Activated T-cell treated with anti-CD3 and anti-CD28 coated beads, Interleukin-2, amount 50 U/mL, for 72 hours (primary cell): ENCODE results near the gene NUMA1. TPM values are rescaled to one million over a fixed set of nuclear protein-coding genes. Genes with fewer than 3 reads are reported as not detected.

Experiments used
- ATAC-seq, 2 donors: fragments of 150-1000 bp; cut with Tn5 transposase; replicated peaks in 1 of 2; 2 replicates each; pipeline ENCODE4 v1.10.0; 2021; ENCODE audit warnings: moderate library complexity in 2 of 2, mild to moderate bottlenecking in 1 of 2
- DNase-seq, 2 donors: peaks; one replicate each; pipeline ENCODE4 v3.0.0; 2021 to 2022; ENCODE audit warnings: mixed read lengths in 1 of 2
- H3K27ac Mint-ChIP-seq: one replicate; pipeline ENCODE4 v1.8.0; 2022; ENCODE audit warnings: mild to moderate bottlenecking, moderate library complexity, mixed read lengths
- H3K27me3 Mint-ChIP-seq: one replicate; pipeline ENCODE4 v1.8.0; 2022; ENCODE audit warnings: low read depth, mixed read lengths
- H3K36me3 Mint-ChIP-seq, 2 donors: one replicate each; pipeline ENCODE4 v1.8.0; 2022; ENCODE audit warnings: mixed read lengths in 2 of 2, mild to moderate bottlenecking in 1 of 2; ENCODE audit not compliant: insufficient read depth in 2 of 2
- H3K4me1 Mint-ChIP-seq: one replicate; pipeline ENCODE4 v1.8.0; 2022; ENCODE audit warnings: low read depth, mixed read lengths
- H3K4me3 Mint-ChIP-seq, 2 donors: one replicate each; pipeline ENCODE4 v1.8.0; 2022; ENCODE audit warnings: mild to moderate bottlenecking in 2 of 2, mixed read lengths in 2 of 2, moderate library complexity in 2 of 2
- H3K9me3 Mint-ChIP-seq, 2 donors: one replicate each; pipeline ENCODE4 v1.8.0; 2022; ENCODE audit warnings: mixed read lengths in 2 of 2
- total RNA-seq, 2 donors: library from RNA; stranded (reverse); gene quantifications; one replicate each; pipeline ENCODE4 v1.2.3, GENCODE V29; 2022

NUMA1 gene
- total RNA-seq, 2 donors from 2014 or later: 156 to 163 TPM

GRCh38 chr11:71977743-71978418, 102.5 kb downstream of the NUMA1 start:
- H3K4me3 Mint-ChIP-seq: no peak overlapping the region
- H3K27me3 Mint-ChIP-seq: no peaks in the 10 kb centered on the region
- ATAC-seq (peak in 1 of 2 donors; percentile 60), DNase-seq (peak; percentile 39 to 54)
- H3K27ac Mint-ChIP-seq: peak overlapping the region; percentile 72
- peaks cover 7% of the 10 kb centered on the region for H3K4me1 Mint-ChIP-seq
- peaks cover 5 to 12% of the 10 kb centered on the region in 2 donors for H3K36me3 Mint-ChIP-seq
- no peaks in the 10 kb centered on the region for H3K9me3 Mint-ChIP-seq

- Mint-ChIP-seq H3K27me3 (no peaks in the 10 kb centered on the region), H3K4me1 (peaks cover 7% of the 10 kb centered on the region), H3K36me3 (peaks cover 5 to 12% of the 10 kb centered on the region in 2 donors), H3K9me3 (no peaks in the 10 kb centered on the region), H3K4me3 (no peak overlapping the region), H3K27ac (no peak overlapping the region)
- ATAC-seq (no peak), DNase-seq (no peak)
Observed at GRCh38 chr11:71977090-71977489, 103.3 kb downstream of the NUMA1 start.

GRCh38 chr11:71976551-71976950, 103.8 kb downstream of the NUMA1 start:
- H3K9me3 Mint-ChIP-seq: no peaks in the 10 kb centered on the region
- peaks cover 5 to 12% of the 10 kb centered on the region in 2 donors for H3K36me3 Mint-ChIP-seq
- ATAC-seq: no peak
- no peak for DNase-seq
- H3K27ac Mint-ChIP-seq: no peak overlapping the region
- H3K4me3 Mint-ChIP-seq: no peak overlapping the region
- no peaks in the 10 kb centered on the region for H3K27me3 Mint-ChIP-seq
- H3K4me1 Mint-ChIP-seq: peaks cover 7% of the 10 kb centered on the region

GRCh38 chr11:71971680-71972079, 108.7 kb downstream of the NUMA1 start:
- no peaks in the 10 kb centered on the region for H3K4me1 Mint-ChIP-seq
- no peaks in the 10 kb centered on the region for H3K9me3 Mint-ChIP-seq
- ATAC-seq: no peak
- H3K36me3 Mint-ChIP-seq: peaks cover 4 to 11% of the 10 kb centered on the region in 2 donors
- no peak overlapping the region for H3K4me3 Mint-ChIP-seq
- no peak for DNase-seq
- H3K27me3 Mint-ChIP-seq: no peaks in the 10 kb centered on the region
- peak overlapping the region; percentile 36 for H3K27ac Mint-ChIP-seq

- H3K27me3 Mint-ChIP-seq: no peaks in the 10 kb centered on the region
- no peak for ATAC-seq
- no peak overlapping the region for H3K27ac Mint-ChIP-seq
- H3K9me3 Mint-ChIP-seq: peaks cover 0 to 2% of the 10 kb centered on the region in 2 donors
- H3K4me3 Mint-ChIP-seq: no peak overlapping the region
- peaks cover 10 to 26% of the 10 kb centered on the region in 2 donors for H3K36me3 Mint-ChIP-seq
- no peak for DNase-seq
- peaks cover 21% of the 10 kb centered on the region for H3K4me1 Mint-ChIP-seq
Observed at GRCh38 chr11:71964641-71965040, 115.7 kb downstream of the NUMA1 start.

- H3K4me1 Mint-ChIP-seq: peaks cover 21% of the 10 kb centered on the region
- H3K4me3 Mint-ChIP-seq: no peak overlapping the region
- H3K27ac Mint-ChIP-seq: no peak overlapping the region
- peaks cover 0 to 2% of the 10 kb centered on the region in 2 donors for H3K9me3 Mint-ChIP-seq
- no peaks in the 10 kb centered on the region for H3K27me3 Mint-ChIP-seq
- H3K36me3 Mint-ChIP-seq: peaks cover 10 to 24% of the 10 kb centered on the region in 2 donors
- ATAC-seq: no peak
- DNase-seq: no peak
Observed at GRCh38 chr11:71963468-71963867, 116.9 kb downstream of the NUMA1 start.

- peaks cover 21% of the 10 kb centered on the region for H3K4me1 Mint-ChIP-seq
- peak overlapping the region; percentile 9 to 53 for H3K4me3 Mint-ChIP-seq
- H3K27ac Mint-ChIP-seq: peak overlapping the region; percentile 92
- H3K9me3 Mint-ChIP-seq: peaks cover 0 to 2% of the 10 kb centered on the region in 2 donors
- DNase-seq: no peak
- peaks cover 7 to 18% of the 10 kb centered on the region in 2 donors for H3K36me3 Mint-ChIP-seq
- ATAC-seq: peak; percentile 50 to 67
- no peaks in the 10 kb centered on the region for H3K27me3 Mint-ChIP-seq
Observed at GRCh38 chr11:71962428-71963038, 117.8 kb downstream of the NUMA1 start.

GRCh38 chr11:71955898-71956456, 124.4 kb downstream of the NUMA1 start:
- Mint-ChIP-seq H3K36me3 (peaks cover 5 to 7% of the 10 kb centered on the region in 2 donors), H3K4me1 (peaks cover 21% of the 10 kb centered on the region), H3K27me3 (no peaks in the 10 kb centered on the region), H3K9me3 (peaks cover 0 to 2% of the 10 kb centered on the region in 2 donors), H3K4me3 (peak overlapping the region in 1 of 2 donors; percentile 5), H3K27ac (peak overlapping the region; percentile 61)
- no peak for DNase-seq
- peak; percentile 68 to 74 for ATAC-seq

Other genes with a start within 250 kb of the NUMA1 start
- not detected for gene DEFB108B, start 247.3 kb downstream of the NUMA1 start, total RNA-seq
- gene DEFB131B, start 202.1 kb downstream of the NUMA1 start, total RNA-seq: not detected
- gene XNDC1N, start 151.9 kb downstream of the NUMA1 start, total RNA-seq: 10 to 100 TPM; 21.7 to 30.1 TPM
- gene RNF121, start 151.5 kb downstream of the NUMA1 start, total RNA-seq: 10 to 100 TPM; 42.0 to 47.6 TPM
- gene IL18BP, start 81.6 kb downstream of the NUMA1 start, total RNA-seq: 10 to 100 TPM; 16.7 to 19.0 TPM
- gene LRRC51, start 308 bp upstream of the NUMA1 start, total RNA-seq: 1 to 10 TPM; 4.6 to 6.3 TPM
- 10 to 100 TPM; 43.7 to 49.9 TPM for gene LAMTOR1, start 22.8 kb upstream of the NUMA1 start, total RNA-seq
- gene TOMT, start 25.4 kb upstream of the NUMA1 start, total RNA-seq: not detected
- gene ANAPC15, start 32.2 kb upstream of the NUMA1 start, total RNA-seq: 10 to 100 TPM; 63.8 to 79.8 TPM
- not detected for gene FOLR3, start 55.2 kb upstream of the NUMA1 start, total RNA-seq
- gene FOLR1, start 111.6 kb upstream of the NUMA1 start, total RNA-seq: not detected
- gene FOLR2, start 136.3 kb upstream of the NUMA1 start, total RNA-seq: not detected
- gene INPPL1, start 144.2 kb upstream of the NUMA1 start, total RNA-seq: 100 to 1,000 TPM; 147 to 154 TPM
- not detected for gene PHOX2A, start 163.6 kb upstream of the NUMA1 start, total RNA-seq